Activated CD8-positive, alpha-beta T cell treated with anti-CD3 and anti-CD28 coated beads for 36 hours (primary cell): ENCODE results near the gene ZDHHC18. TPM values are rescaled to one million over a fixed set of nuclear protein-coding genes. Genes with fewer than 3 reads are reported as not detected.

Source experiments
- ATAC-seq: fragments of 200-7000 bp; cut with Tn5 transposase; one replicate; pipeline ENCODE4 v1.10.0; 2021; ENCODE audit warnings: mild to moderate bottlenecking, moderate library complexity
- CTCF ChIA-PET: fragments of 350-600 bp; sonication (Branson Sonifier 250); formaldehyde crosslinking; loops from one replicate; lab custom pipeline; 2021; ENCODE audit warnings: antibody characterized with exemption; lab: Charles Lee
- POLR2A ChIA-PET: fragments of 350-600 bp; sonication (Branson Sonifier 250); formaldehyde crosslinking; loops from one replicate; lab custom pipeline; 2021; ENCODE audit warnings: antibody characterized with exemption; lab: Charles Lee
- DNase-seq: peaks from one replicate; pipeline ENCODE4 v3.0.0-alpha.2; 2020
- H3K27ac Mint-ChIP-seq: one replicate; pipeline ENCODE4 v1.8.0; 2021; ENCODE audit warnings: mild to moderate bottlenecking, mixed read lengths
- H3K27me3 Mint-ChIP-seq: one replicate; pipeline ENCODE4 v1.8.0; 2021; ENCODE audit warnings: mixed read lengths
- H3K36me3 Mint-ChIP-seq: one replicate; pipeline ENCODE4 v1.8.0; 2021; ENCODE audit warnings: low read depth, mixed read lengths
- H3K4me1 Mint-ChIP-seq: one replicate; pipeline ENCODE4 v1.8.0; 2021; ENCODE audit warnings: low read depth, mixed read lengths
- H3K4me3 Mint-ChIP-seq: one replicate; pipeline ENCODE4 v1.8.0; 2021; ENCODE audit warnings: mild to moderate bottlenecking, moderate library complexity, mixed read lengths
- H3K9me3 Mint-ChIP-seq: one replicate; pipeline ENCODE4 v1.8.0; 2021; ENCODE audit warnings: mixed read lengths
- intact Hi-C: fragments of 100-400 bp; cut with micrococcal nuclease; formaldehyde crosslinking; loops from one replicate; pipeline ENCODE4 v1.10.0; 2022
- total RNA-seq, 2 experiments: library from RNA; stranded (reverse); gene quantifications; one replicate each; pipeline ENCODE4 v1.2.3, GENCODE V29; 2021
- TF ChIP-seq, protein P1 (sequence below): fragments of 200-600 bp; IDR thresholded peaks from one replicate; pipeline ENCODE4 v1.8.0; 2022; ENCODE audit warnings: antibody characterized with exemption, mild to moderate bottlenecking

ZDHHC18 gene
- total RNA-seq, 2 experiments from 2014 or later, result 55.0 to 61.3 TPM

GRCh38 chr1:26861286-26861701, 34.8 kb downstream of the ZDHHC18 start:
- Mint-ChIP-seq H3K4me1 (peaks cover 20% of the 10 kb centered on the region), H3K36me3 (no peaks in the 10 kb centered on the region), H3K27ac (no peak overlapping the region), H3K4me3 (no peak overlapping the region), H3K27me3 (no peaks in the 10 kb centered on the region), H3K9me3 (no peaks in the 10 kb centered on the region)
- ChIA-PET POLR2A (interaction anchor here (1.5 to 1.7 kb wide), 3 partner anchors 12 to 32 kb away, joined by 4 read pairs; no protein-coding TSS in a partner anchor), CTCF (interaction anchor here (1.2 to 2.3 kb wide), 4 partner anchors 11 to 260 kb away, joined by 3 to 12 read pairs (median 6); partner anchors contain the start of gene GPN2)
- intact Hi-C loops, result no loop called here
- ATAC-seq (no peak), DNase-seq (no peak)
- TF ChIP-seq, protein P1, sequence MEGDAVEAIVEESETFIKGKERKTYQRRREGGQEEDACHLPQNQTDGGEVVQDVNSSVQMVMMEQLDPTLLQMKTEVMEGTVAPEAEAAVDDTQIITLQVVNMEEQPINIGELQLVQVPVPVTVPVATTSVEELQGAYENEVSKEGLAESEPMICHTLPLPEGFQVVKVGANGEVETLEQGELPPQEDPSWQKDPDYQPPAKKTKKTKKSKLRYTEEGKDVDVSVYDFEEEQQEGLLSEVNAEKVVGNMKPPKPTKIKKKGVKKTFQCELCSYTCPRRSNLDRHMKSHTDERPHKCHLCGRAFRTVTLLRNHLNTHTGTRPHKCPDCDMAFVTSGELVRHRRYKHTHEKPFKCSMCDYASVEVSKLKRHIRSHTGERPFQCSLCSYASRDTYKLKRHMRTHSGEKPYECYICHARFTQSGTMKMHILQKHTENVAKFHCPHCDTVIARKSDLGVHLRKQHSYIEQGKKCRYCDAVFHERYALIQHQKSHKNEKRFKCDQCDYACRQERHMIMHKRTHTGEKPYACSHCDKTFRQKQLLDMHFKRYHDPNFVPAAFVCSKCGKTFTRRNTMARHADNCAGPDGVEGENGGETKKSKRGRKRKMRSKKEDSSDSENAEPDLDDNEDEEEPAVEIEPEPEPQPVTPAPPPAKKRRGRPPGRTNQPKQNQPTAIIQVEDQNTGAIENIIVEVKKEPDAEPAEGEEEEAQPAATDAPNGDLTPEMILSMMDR, result no peak

- intact Hi-C loops, result no loop called here
- no peak for DNase-seq
- Mint-ChIP-seq H3K27ac (peak overlapping the region; percentile 58), H3K27me3 (no peaks in the 10 kb centered on the region), H3K36me3 (no peaks in the 10 kb centered on the region), H3K9me3 (no peaks in the 10 kb centered on the region), H3K4me3 (no peak overlapping the region), H3K4me1 (peaks cover 20% of the 10 kb centered on the region)
- ATAC-seq, result no peak
- TF ChIP-seq, protein P1, result no peak
- ChIA-PET CTCF (interaction anchor here (0.6 to 2.3 kb wide), 7 partner anchors 11 to 260 kb away, joined by 3 to 12 read pairs (median 3); partner anchors contain the start of gene GPN2), POLR2A (interaction anchor here (1.5 to 1.7 kb wide), 3 partner anchors 13 to 33 kb away, joined by 4 read pairs; no protein-coding TSS in a partner anchor)
Observed at GRCh38 chr1:26861889-26862378, 35.4 kb downstream of the ZDHHC18 start.

DNA sequence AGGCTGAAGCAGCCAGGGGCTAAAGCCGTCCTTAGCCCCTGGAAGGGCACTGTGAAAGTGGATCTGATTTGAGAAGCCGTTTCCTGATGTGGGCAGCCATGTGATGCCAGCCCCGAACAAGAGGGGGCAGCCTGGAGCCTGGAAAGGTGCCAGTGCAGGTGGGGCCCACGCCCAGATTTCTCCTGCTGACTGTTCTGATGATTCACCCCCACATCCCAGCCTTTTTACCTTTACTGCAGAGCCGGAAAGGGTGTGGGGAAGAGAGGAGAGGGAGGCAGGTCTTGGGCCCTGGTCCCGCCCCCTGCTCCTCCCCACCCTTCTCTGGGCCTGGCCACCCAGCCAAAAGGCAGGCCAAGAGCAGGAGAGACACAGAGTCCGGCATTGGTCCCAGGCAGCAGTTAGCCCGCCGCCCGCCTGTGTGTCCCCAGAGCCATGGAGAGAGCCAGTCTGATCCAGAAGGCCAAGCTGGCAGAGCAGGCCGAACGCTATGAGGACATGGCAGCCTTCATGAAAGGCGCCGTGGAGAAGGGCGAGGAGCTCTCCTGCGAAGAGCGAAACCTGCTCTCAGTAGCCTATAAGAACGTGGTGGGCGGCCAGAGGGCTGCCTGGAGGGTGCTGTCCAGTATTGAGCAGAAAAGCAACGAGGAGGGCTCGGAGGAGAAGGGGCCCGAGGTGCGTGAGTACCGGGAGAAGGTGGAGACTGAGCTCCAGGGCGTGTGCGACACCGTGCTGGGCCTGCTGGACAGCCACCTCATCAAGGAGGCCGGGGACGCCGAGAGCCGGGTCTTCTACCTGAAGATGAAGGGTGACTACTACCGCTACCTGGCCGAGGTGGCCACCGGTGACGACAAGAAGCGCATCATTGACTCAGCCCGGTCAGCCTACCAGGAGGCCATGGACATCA, 36.5 kb downstream of the ZDHHC18 start, which contains the start of gene SFN:
TSS of gene SFN (plus strand) at position 369 of the 904 bp plus-strand sequence. CDS start at position 433, 64 bp downstream.
- no peaks in the 10 kb centered on the region for H3K36me3 Mint-ChIP-seq
- intact Hi-C loops, result no loop called here
- TF ChIP-seq, protein P1, result peak; percentile 64
- peaks cover 20% of the 10 kb centered on the region for H3K4me1 Mint-ChIP-seq
- peak within 1 kb of the TSS; percentile 87 for H3K27ac Mint-ChIP-seq
- peak; percentile 77 for DNase-seq
- ATAC-seq, result peak; percentile 11
- ChIA-PET POLR2A (interaction anchor here (1.4 to 3.1 kb wide), 5 partner anchors 30 to 363 kb away, joined by 3 to 18 read pairs (median 10); no protein-coding TSS in a partner anchor), CTCF (interaction anchor here (0.6 to 2.3 kb wide), 8 partner anchors 11 to 261 kb away, joined by 3 to 12 read pairs (median 3); no protein-coding TSS in a partner anchor)
- H3K9me3 Mint-ChIP-seq, result no peaks in the 10 kb centered on the region
- peak within 1 kb of the TSS; percentile 89 for H3K4me3 Mint-ChIP-seq
- H3K27me3 Mint-ChIP-seq, result no peaks in the 10 kb centered on the region

DNA sequence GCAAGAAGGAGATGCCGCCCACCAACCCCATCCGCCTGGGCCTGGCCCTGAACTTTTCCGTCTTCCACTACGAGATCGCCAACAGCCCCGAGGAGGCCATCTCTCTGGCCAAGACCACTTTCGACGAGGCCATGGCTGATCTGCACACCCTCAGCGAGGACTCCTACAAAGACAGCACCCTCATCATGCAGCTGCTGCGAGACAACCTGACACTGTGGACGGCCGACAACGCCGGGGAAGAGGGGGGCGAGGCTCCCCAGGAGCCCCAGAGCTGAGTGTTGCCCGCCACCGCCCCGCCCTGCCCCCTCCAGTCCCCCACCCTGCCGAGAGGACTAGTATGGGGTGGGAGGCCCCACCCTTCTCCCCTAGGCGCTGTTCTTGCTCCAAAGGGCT, 37.2 kb downstream of the ZDHHC18 start:
- intact Hi-C loops, result no loop called here
- CTCF ChIA-PET, result interaction anchor here (1.0 to 2.5 kb wide), 6 partner anchors 12 to 262 kb away, joined by 3 to 19 read pairs (median 5); partner anchors contain the start of gene GPN2
- ATAC-seq, result no peak
- Mint-ChIP-seq H3K9me3 (no peaks in the 10 kb centered on the region), H3K4me3 (peak overlapping the region; percentile 89), H3K27me3 (no peaks in the 10 kb centered on the region), H3K4me1 (peaks cover 20% of the 10 kb centered on the region), H3K27ac (peak overlapping the region; percentile 87), H3K36me3 (no peaks in the 10 kb centered on the region)
- TF ChIP-seq, protein P1, result no peak
- no peak for DNase-seq
- POLR2A ChIA-PET, result interaction anchor here (1.4 to 3.9 kb wide), 6 partner anchors 25 to 363 kb away, joined by 3 to 37 read pairs (median 10); partner anchors contain the start of gene GPN2
